ENCODE results near the gene BCL2L11.

- no peak for TF ChIP-seq EZH2phosphoT487 (IDR thresholded peaks at IDR 0.05; ENCODE audit: low read depth)
- no peak for TF ChIP-seq CTCF (IDR thresholded peaks at IDR 0.05; ENCODE audit: low read depth, low read length)
Measured at GRCh38 chr2:111159641-111160040, 38.9 kb downstream of the BCL2L11 start.
